ENCODE data around the gene ATF7IP.

- TF ChIP-seq EZH2 (IDR thresholded peaks at IDR 0.05; ENCODE audit: borderline replicate concordance, low read depth, low read length, poor library complexity, severe bottlenecking) (no peak), CTCF (conservative IDR thresholded peaks at IDR 0.05; ENCODE audit: low read depth, low read length) (no peak)
Observed at GRCh38 chr12:14540801-14541462, 175.4 kb downstream of the ATF7IP start.

Data from A673 (cell line).